Endothelial cell (in vitro differentiated cells): ENCODE data around the gene MGP. TPM values are rescaled to one million over a fixed set of nuclear protein-coding genes. Genes with fewer than 3 reads are reported as not detected.
A peak's percentile ranks its signal among the peaks of the same experiment; 100 is the strongest.

Source experiments
- DNase-seq: peaks from one replicate; pipeline ENCODE4 v3.0.0; 2021; ENCODE audit warnings: low spot score
- H3K27ac Mint-ChIP-seq: one replicate; pipeline ENCODE4 v1.8.0; 2021; ENCODE audit warnings: mixed read lengths, inconsistent platforms; ENCODE audit not compliant: unreplicated experiment
- H3K27me3 Mint-ChIP-seq: one replicate; pipeline ENCODE4 v1.8.0; 2021; ENCODE audit warnings: mild to moderate bottlenecking, moderate library complexity, mixed read lengths, inconsistent platforms; ENCODE audit not compliant: unreplicated experiment
- H3K36me3 Mint-ChIP-seq: one replicate; pipeline ENCODE4 v1.8.0; 2021; ENCODE audit warnings: mild to moderate bottlenecking, low read depth, mixed read lengths, inconsistent platforms; ENCODE audit not compliant: unreplicated experiment
- H3K4me1 Mint-ChIP-seq: one replicate; pipeline ENCODE4 v1.8.0; 2021; ENCODE audit warnings: mild to moderate bottlenecking, mixed read lengths, inconsistent platforms; ENCODE audit not compliant: unreplicated experiment
- H3K4me3 Mint-ChIP-seq: one replicate; pipeline ENCODE4 v1.8.0; 2021; ENCODE audit warnings: mild to moderate bottlenecking, mixed read lengths, inconsistent platforms; ENCODE audit not compliant: unreplicated experiment
- H3K9me3 Mint-ChIP-seq: one replicate; pipeline ENCODE4 v1.8.0; 2021; ENCODE audit warnings: mixed read lengths, inconsistent platforms; ENCODE audit not compliant: unreplicated experiment
- CTCF ChIP-seq: fragments of 200-600 bp; sonication (generic); IDR thresholded peaks from one replicate; pipeline ENCODE4 v1.5.0; 2021; ENCODE audit warnings: antibody characterized with exemption; ENCODE audit not compliant: unreplicated experiment
- total RNA-seq: library from RNA; stranded (reverse); fragmentation: NEBNext Ultra II Directional; extraction: Animal tissue kit (Norgen Biotek cat#: 25700); gene quantifications from one replicate; pipeline ENCODE4 v1.2.1, GENCODE V29; 2021; ENCODE audit not compliant: unreplicated experiment

MGP gene
- total RNA-seq, 1 donor from 2014 or later = 0.26 TPM

- TF ChIP-seq CTCF = no peak
Observed at GRCh38 chr12:14834509-14834908, 51.1 kb downstream of the MGP start.

GRCh38 chr12:14833952-14834351 is 51.7 kb downstream of the MGP start:
- no peak for DNase-seq
- Mint-ChIP-seq H3K27me3 (peaks cover 4% of the 10 kb centered on the region), H3K27ac (peak overlapping the region; percentile 93), H3K4me1 (peaks cover 27% of the 10 kb centered on the region), H3K36me3 (no peaks in the 10 kb centered on the region), H3K9me3 (no peaks in the 10 kb centered on the region), H3K4me3 (no peak overlapping the region)
- TF ChIP-seq CTCF = no peak

More at GRCh38 chr12:14834509-14834908, 51.1 kb downstream of the MGP start:
- no peak for DNase-seq
- Mint-ChIP-seq H3K4me3 (no peak overlapping the region), H3K36me3 (peaks cover 3% of the 10 kb centered on the region), H3K27ac (peak overlapping the region; percentile 93), H3K4me1 (peaks cover 27% of the 10 kb centered on the region), H3K9me3 (no peaks in the 10 kb centered on the region), H3K27me3 (peaks cover 4% of the 10 kb centered on the region)

GRCh38 chr12:14833336-14833735 is 52.3 kb downstream of the MGP start:
- Mint-ChIP-seq H3K4me3 (no peak overlapping the region), H3K27me3 (peaks cover 4% of the 10 kb centered on the region), H3K4me1 (peaks cover 27% of the 10 kb centered on the region), H3K27ac (no peak overlapping the region), H3K9me3 (no peaks in the 10 kb centered on the region), H3K36me3 (no peaks in the 10 kb centered on the region)
- DNase-seq = no peak
- TF ChIP-seq CTCF = no peak

Other genes starting within 250 kb of the MGP start
- 0.36 TPM for gene GUCY2C, start 189.3 kb downstream of the MGP start, total RNA-seq
- 64.6 TPM for gene WBP11, start 82.4 kb downstream of the MGP start, total RNA-seq
- gene C12orf60, start 82.2 kb downstream of the MGP start, total RNA-seq = 1.8 TPM
- gene SMCO3, start 71.7 kb downstream of the MGP start, total RNA-seq = 0.13 TPM
- 3.5 TPM for gene ART4, start 42.3 kb downstream of the MGP start, total RNA-seq
- 0.46 TPM for gene ERP27, start 52.7 kb upstream of the MGP start, total RNA-seq
- 217 TPM for gene ARHGDIB, start 75.7 kb upstream of the MGP start, total RNA-seq
- not detected for gene PDE6H, start 87.2 kb upstream of the MGP start, total RNA-seq